Spleen (tissue), 7 donors: ENCODE measurements around the gene PRMT2.

Experiments used
- CTCF ChIP-seq, 11 experiments: fragments of 200-600 bp in 7 of 11; fragments of 450-650 bp in 4 of 11; sonication (generic) in 4 of 11; IDR thresholded peaks in 8 of 11; conservative IDR thresholded peaks in 3 of 11; 1 replicate in 7 of 11; 2 replicates in 4 of 11; pipeline versions ENCODE4 v1.4.0 to v1.8.0; 2016 to 2021; ENCODE audit warnings: antibody characterized with exemption in 11 of 11, inconsistent platforms in 4 of 11, mild to moderate bottlenecking in 1 of 11
- POLR2A ChIP-seq, 3 donors: fragments of 450-650 bp; IDR thresholded peaks; one replicate each; pipeline ENCODE4 v1.5.1; 2017; ENCODE audit warnings: antibody characterized with exemption in 3 of 3, mild to moderate bottlenecking in 1 of 3
- donor health status: DM: no; HTN: no; CAD: no; lungs with moderate emphysema.
- donor health status: DM: no; HTN: no; CAD: no.
- donor health status: DM: no; HTN: no; CAD: no.

- TF ChIP-seq CTCF (IDR thresholded peaks at IDR 0.05 in 8 of 11, conservative IDR thresholded peaks at IDR 0.05 in 3 of 11), result no peak
- no peak for TF ChIP-seq POLR2A (IDR thresholded peaks at IDR 0.05)
Measured at GRCh38 chr21:46651121-46651520, 15.6 kb downstream of the PRMT2 start.
